Stimulated activated CD4-positive, alpha-beta T cell treated with anti-CD3 and anti-CD28 coated beads, Interleukin-4, amount 100 ng/mL, for 24 hours (primary cell): Measurements from ENCODE around the gene DCAF15.
"Not testable (repeated sequence)": the region's sequence is repeated elsewhere in the genome, so short reads cannot be mapped to it uniquely, and the experiment has no call there.

Source experiments
- DNase-seq: peaks from one replicate; pipeline ENCODE4 v3.0.0-alpha.2; 2020

DCAF15 gene

GRCh38 chr19:13960863-13961784 is 8.8 kb downstream of the DCAF15 start:
- no peak for DNase-seq

- no peak for DNase-seq
Observed at GRCh38 chr19:13961826-13962698, 9.8 kb downstream of the DCAF15 start.

- DNase-seq, result no peak
Observed at GRCh38 chr19:13962699-13963602, 10.6 kb downstream of the DCAF15 start.

- no peak for DNase-seq
Observed at GRCh38 chr19:13963603-13964105, 11.3 kb downstream of the DCAF15 start.

GRCh38 chr19:13964776-13965175 is 12.5 kb downstream of the DCAF15 start:
- no peak for DNase-seq

- no peak for DNase-seq
Observed at GRCh38 chr19:13965377-13965896, 13.1 kb downstream of the DCAF15 start.

GRCh38 chr19:13965926-13966683 is 13.8 kb downstream of the DCAF15 start:
- no peak for DNase-seq

GRCh38 chr19:13966684-13967128 is 14.4 kb downstream of the DCAF15 start:
- DNase-seq, result no peak

GRCh38 chr19:13967206-13967605 is 14.9 kb downstream of the DCAF15 start:
- not testable (repeated sequence) for DNase-seq

- DNase-seq, result no peak
Observed at GRCh38 chr19:13968383-13968935, 16.1 kb downstream of the DCAF15 start.

- no peak for DNase-seq
Observed at GRCh38 chr19:13968999-13969398, 16.7 kb downstream of the DCAF15 start.

GRCh38 chr19:13969897-13970296 is 17.6 kb downstream of the DCAF15 start:
- DNase-seq, result no peak

- DNase-seq, result not testable (repeated sequence)
Observed at GRCh38 chr19:13971868-13972267, 19.6 kb downstream of the DCAF15 start.

- DNase-seq, result no peak
Observed at GRCh38 chr19:13972368-13973155, 20.3 kb downstream of the DCAF15 start.

GRCh38 chr19:13973479-13973878 is 21.2 kb downstream of the DCAF15 start:
- DNase-seq, result not testable (repeated sequence)

GRCh38 chr19:13974073-13974472 is 21.8 kb downstream of the DCAF15 start:
- peak; percentile 41 for DNase-seq

GRCh38 chr19:13975870-13976269 is 23.6 kb downstream of the DCAF15 start:
- DNase-seq, result no peak

GRCh38 chr19:13976446-13976845 is 24.1 kb downstream of the DCAF15 start:
- DNase-seq, result no peak

- no peak for DNase-seq
Observed at GRCh38 chr19:13977803-13978202, 25.5 kb downstream of the DCAF15 start.
